ENCODE data around the gene KCNAB1.
"Not testable (repeated sequence)": the region's sequence is repeated elsewhere in the genome, so short reads cannot be mapped to it uniquely, and the experiment has no call there.

KCNAB1 gene

DNA sequence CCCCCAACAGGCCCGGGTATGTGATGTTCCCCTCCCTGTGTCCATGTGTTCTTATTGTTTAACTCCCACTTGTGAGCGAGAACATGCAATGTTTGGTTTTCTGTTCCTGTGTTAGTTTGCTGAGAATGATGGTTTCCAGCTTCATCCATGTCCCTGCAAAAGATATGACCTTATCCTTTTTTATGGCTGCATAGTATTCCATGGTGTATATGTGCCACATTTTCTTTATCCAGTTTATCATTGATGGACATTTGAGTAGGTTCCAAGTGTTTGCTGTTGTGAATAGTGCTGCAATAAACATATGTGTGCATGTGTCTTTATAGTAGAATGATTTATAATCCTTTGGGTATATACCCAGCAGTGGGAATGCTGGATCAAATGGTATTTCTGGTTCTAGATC, 74.6 kb downstream of the KCNAB1 start:
- H3K4me3 ChIP-seq (ENCODE audit: low read length); DNase-seq (ENCODE audit: low read depth, low spot score): not testable (repeated sequence)
- WGBS (ENCODE audit: insufficient coverage, insufficient read length), result no CpG with 5 or more reads among the region's 2 CpGs

DNA sequence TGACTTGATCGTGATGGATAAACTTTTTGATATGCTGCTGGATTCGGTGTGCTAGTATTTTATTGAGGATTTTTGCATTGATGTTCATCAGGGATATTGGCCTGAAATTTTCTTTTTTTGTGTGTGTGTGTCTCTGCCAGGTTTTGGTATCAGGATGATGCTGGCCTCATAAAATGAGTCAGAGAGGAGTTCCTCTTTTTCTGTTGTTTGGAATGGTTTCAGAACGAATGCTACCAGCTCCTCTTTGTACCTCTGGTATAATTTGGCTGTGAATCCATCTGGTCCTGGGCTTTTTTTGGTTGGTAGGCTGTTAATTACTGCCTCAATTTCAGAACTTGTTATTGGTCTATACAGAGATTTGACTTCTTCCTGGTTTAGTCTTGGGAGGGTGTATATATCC, 76.8 kb downstream of the KCNAB1 start:
- not testable (repeated sequence) for H3K9me3 ChIP-seq (ENCODE audit: control insufficient read depth, insufficient read depth, low read length); H3K4me1 ChIP-seq (ENCODE audit: control insufficient read depth, insufficient read depth, low read length); H3K4me3 ChIP-seq (ENCODE audit: low read length); H3K27me3 ChIP-seq (ENCODE audit: control insufficient read depth, insufficient read depth, low read length); DNase-seq (ENCODE audit: low read depth, low spot score); H3K27ac ChIP-seq (ENCODE audit: low read length); H3K36me3 ChIP-seq (ENCODE audit: control insufficient read depth, insufficient read depth, low read length)
- WGBS (ENCODE audit: insufficient coverage, insufficient read length), result no CpG with 5 or more reads among the region's 3 CpGs

More for the DNA sequence above, 74.6 kb downstream of the KCNAB1 start:
- H3K36me3 ChIP-seq (ENCODE audit: control insufficient read depth, insufficient read depth, low read length); H3K9me3 ChIP-seq (ENCODE audit: control insufficient read depth, insufficient read depth, low read length); H3K27ac ChIP-seq (ENCODE audit: low read length); H3K4me1 ChIP-seq (ENCODE audit: control insufficient read depth, insufficient read depth, low read length); H3K27me3 ChIP-seq (ENCODE audit: control insufficient read depth, insufficient read depth, low read length): not testable (repeated sequence)

DNA sequence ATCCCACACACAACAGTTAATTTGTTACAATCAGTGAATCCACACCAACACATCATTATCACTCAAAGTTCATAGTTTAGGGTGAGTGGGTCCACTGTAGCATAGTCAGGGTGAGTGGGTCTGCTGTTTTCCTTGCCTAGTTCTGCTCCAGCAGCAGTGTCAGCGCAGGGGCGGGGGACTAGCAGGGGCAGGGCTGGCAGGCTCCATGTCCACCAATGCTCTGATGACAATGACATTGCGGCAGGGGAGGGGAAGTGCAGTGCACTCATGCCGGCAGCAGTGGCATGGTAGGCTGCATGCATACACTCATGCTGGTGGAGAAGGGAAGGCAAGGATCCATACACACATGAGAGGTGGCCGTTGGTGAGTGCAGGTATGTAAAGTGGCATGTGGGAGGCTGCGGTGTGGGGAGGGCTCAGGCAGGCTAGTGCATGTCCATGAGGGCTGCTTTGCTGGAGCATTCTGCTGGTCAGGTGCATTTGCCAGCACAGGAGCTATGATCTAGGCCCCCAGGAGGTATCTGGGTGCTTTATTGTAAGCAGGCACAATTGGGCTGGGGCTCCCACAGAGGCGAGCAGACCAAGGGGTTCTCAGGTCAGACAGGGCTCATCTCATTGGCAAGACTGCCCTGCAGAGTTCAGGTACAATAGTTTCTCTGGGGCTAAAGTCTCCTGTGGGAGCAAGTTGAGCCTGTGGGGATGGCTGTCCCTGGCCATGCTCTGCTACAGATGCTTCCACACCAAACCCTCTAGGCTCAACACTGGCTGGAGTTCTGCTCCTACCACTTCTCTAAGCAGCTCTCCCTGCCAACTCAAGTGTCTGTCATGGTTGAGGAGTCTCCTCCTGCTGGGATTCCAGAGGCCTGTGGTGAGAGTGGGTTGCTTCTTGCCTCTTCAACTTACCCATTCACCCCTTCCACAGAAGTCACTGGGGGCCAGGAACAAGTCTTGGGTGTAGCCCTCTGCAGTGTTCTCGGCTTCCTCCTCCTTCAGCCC, 81.3 kb downstream of the KCNAB1 start:
- Histone ChIP-seq H3K4me3 (ENCODE audit: low read length) (no peak overlapping the region), H3K27ac (ENCODE audit: low read length) (no peak overlapping the region), H3K4me1 (ENCODE audit: control insufficient read depth, insufficient read depth, low read length) (no peaks in the 10 kb centered on the region; the same call in 1 of the 2 replicates), H3K9me3 (ENCODE audit: control insufficient read depth, insufficient read depth, low read length) (no peaks in the 10 kb centered on the region), H3K27me3 (ENCODE audit: control insufficient read depth, insufficient read depth, low read length) (no peaks in the 10 kb centered on the region), H3K36me3 (ENCODE audit: control insufficient read depth, insufficient read depth, low read length) (no peaks in the 10 kb centered on the region)
- no peak for DNase-seq (ENCODE audit: low read depth, low spot score)
- no CpG with 5 or more reads among the region's 8 CpGs for WGBS (ENCODE audit: insufficient coverage, insufficient read length)

DNA sequence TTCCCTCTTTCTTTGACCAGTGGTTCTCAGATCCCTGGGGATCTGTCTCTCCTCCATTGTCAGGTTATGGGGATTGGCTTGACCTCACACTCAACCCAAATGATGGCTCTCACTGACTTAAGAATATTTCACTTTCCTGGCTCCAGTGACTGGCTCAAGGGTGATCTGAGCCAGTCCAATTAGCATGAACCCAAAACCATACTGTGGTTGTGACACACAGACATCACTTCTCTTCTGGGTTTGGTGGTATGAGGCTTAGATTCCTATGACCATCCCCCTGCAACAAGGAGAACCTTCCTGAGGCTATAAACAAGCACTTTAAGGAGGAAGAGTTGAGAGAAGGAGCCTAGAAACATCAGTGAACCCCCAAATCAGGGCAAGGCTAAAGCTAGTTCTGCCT, 85.8 kb downstream of the KCNAB1 start:
- DNase-seq (ENCODE audit: low read depth, low spot score), result no peak
- Histone ChIP-seq H3K27me3 (ENCODE audit: control insufficient read depth, insufficient read depth, low read length) (no peaks in the 10 kb centered on the region), H3K36me3 (ENCODE audit: control insufficient read depth, insufficient read depth, low read length) (no peaks in the 10 kb centered on the region), H3K27ac (ENCODE audit: low read length) (no peak overlapping the region), H3K9me3 (ENCODE audit: control insufficient read depth, insufficient read depth, low read length) (no peaks in the 10 kb centered on the region), H3K4me3 (ENCODE audit: low read length) (no peak overlapping the region), H3K4me1 (ENCODE audit: control insufficient read depth, insufficient read depth, low read length) (no peaks in the 10 kb centered on the region; the same call in 1 of the 2 replicates)

DNA sequence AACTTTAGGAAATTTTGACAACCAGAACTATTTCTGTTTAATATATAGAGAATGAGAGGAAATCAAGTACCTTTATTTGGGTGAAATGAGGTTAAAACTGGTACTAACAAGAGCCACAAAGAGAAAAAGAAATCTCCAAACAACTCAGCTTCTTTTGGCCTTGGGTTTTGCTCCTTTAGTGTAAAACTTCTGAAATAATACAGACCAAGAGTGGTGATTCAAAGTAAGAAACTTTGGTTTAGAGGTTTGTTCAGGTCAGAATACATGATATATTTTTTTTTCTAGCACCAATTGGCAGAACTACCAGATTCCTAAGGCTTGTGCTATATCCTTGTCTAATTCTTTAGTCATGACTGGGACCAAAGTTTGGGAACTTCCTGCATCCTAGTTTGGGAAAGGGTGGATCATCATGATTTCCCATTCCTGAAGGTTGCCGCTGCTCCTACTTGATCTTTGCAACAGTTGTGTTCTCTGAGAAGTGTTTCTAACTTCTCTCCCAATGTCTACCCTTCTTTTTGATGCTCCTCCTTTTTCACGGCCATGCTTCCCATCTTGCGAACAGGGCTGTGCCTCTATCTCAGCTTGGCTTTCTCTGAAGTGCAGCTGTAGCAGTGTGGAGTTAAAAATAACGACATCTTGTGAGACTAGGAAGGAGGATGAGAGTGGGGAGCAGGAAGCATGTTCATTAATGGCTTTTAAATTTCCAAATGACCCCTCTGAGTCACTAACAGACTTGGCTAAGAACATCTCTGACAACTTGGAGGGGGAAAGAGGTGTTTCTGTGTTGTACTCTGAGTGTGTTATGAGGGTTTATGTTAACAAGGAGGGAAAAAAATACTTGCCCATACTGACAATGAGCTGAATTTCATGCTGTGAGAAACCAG, 87.7 kb downstream of the KCNAB1 start:
- H3K4me3 ChIP-seq (ENCODE audit: low read length), result no peak overlapping the region
- no peaks in the 10 kb centered on the region for H3K36me3 ChIP-seq (ENCODE audit: control insufficient read depth, insufficient read depth, low read length)
- H3K4me1 ChIP-seq (ENCODE audit: control insufficient read depth, insufficient read depth, low read length), result no peaks in the 10 kb centered on the region
- no peaks in the 10 kb centered on the region for H3K9me3 ChIP-seq (ENCODE audit: control insufficient read depth, insufficient read depth, low read length)
- H3K27ac ChIP-seq (ENCODE audit: low read length), result no peak overlapping the region
- DNase-seq (ENCODE audit: low read depth, low spot score), result no peak
- H3K27me3 ChIP-seq (ENCODE audit: control insufficient read depth, insufficient read depth, low read length), result no peaks in the 10 kb centered on the region
- WGBS (ENCODE audit: insufficient coverage, insufficient read length), result no CpG with 5 or more reads among the region's 4 CpGs

DNA sequence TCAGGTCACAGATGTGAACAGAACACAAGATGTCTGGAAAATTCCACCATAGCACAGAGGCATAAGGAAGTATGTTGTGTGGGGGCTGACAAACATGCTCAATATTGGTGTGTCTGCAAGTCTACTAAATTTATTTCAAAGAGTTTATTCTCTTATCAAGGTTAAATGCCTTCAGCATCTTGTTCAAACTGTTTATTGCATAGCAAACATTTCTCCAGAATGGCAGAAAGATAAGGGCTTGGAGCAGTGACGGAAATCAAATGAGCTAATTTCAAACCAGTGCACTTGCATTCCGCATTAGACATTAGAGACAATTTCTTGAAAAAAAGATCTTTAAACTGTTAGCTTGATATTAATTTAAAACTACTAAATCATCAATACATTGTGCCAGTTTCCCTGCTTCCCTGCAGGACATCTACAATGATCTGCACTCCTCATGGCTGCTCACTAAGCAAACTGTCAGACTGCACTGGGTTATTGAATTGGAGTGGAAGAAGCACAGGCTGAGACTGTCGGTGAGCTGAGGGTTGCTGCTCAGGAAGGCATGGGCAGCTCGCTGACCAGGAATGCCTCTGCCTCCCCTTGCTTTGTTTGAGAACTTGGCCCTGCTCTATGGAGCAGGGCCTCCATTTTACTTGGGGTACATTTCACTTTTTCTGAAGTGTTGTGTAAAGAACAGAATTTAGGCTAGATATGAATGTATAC, 89.4 kb downstream of the KCNAB1 start:
- Histone ChIP-seq H3K27ac (ENCODE audit: low read length) (no peak overlapping the region), H3K4me1 (ENCODE audit: control insufficient read depth, insufficient read depth, low read length) (no peaks in the 10 kb centered on the region), H3K4me3 (ENCODE audit: low read length) (no peak overlapping the region), H3K9me3 (ENCODE audit: control insufficient read depth, insufficient read depth, low read length) (no peaks in the 10 kb centered on the region), H3K36me3 (ENCODE audit: control insufficient read depth, insufficient read depth, low read length) (no peaks in the 10 kb centered on the region), H3K27me3 (ENCODE audit: control insufficient read depth, insufficient read depth, low read length) (no peaks in the 10 kb centered on the region)
- DNase-seq (ENCODE audit: low read depth, low spot score), result no peak
- WGBS (ENCODE audit: insufficient coverage, insufficient read length), result no CpG with 5 or more reads among the region's 4 CpGs

- H3K36me3 ChIP-seq (ENCODE audit: control insufficient read depth, insufficient read depth, low read length), result no peaks in the 10 kb centered on the region
- no peak overlapping the region for H3K27ac ChIP-seq (ENCODE audit: low read length)
- H3K9me3 ChIP-seq (ENCODE audit: control insufficient read depth, insufficient read depth, low read length), result no peaks in the 10 kb centered on the region
- no peaks in the 10 kb centered on the region for H3K27me3 ChIP-seq (ENCODE audit: control insufficient read depth, insufficient read depth, low read length)
- H3K4me3 ChIP-seq (ENCODE audit: low read length), result no peak overlapping the region
- no CpG with 5 or more reads among the region's 2 CpGs for WGBS (ENCODE audit: insufficient coverage, insufficient read length)
- DNase-seq (ENCODE audit: low read depth, low spot score), result no peak
- H3K4me1 ChIP-seq (ENCODE audit: control insufficient read depth, insufficient read depth, low read length), result no peaks in the 10 kb centered on the region
Observed at GRCh38 chr3:156211583-156211982, 91.2 kb downstream of the KCNAB1 start.

GRCh38 chr3:156214676-156215075, 94.3 kb downstream of the KCNAB1 start:
- no CpG with 5 or more reads among the region's 6 CpGs for WGBS (ENCODE audit: insufficient coverage, insufficient read length)
- Histone ChIP-seq H3K36me3 (ENCODE audit: control insufficient read depth, insufficient read depth, low read length) (no peaks in the 10 kb centered on the region), H3K27ac (ENCODE audit: low read length) (no peak overlapping the region), H3K4me1 (ENCODE audit: control insufficient read depth, insufficient read depth, low read length) (no peaks in the 10 kb centered on the region), H3K27me3 (ENCODE audit: control insufficient read depth, insufficient read depth, low read length) (no peaks in the 10 kb centered on the region), H3K9me3 (ENCODE audit: control insufficient read depth, insufficient read depth, low read length) (no peaks in the 10 kb centered on the region), H3K4me3 (ENCODE audit: low read length) (no peak overlapping the region)
- no peak for DNase-seq (ENCODE audit: low read depth, low spot score)

DNA sequence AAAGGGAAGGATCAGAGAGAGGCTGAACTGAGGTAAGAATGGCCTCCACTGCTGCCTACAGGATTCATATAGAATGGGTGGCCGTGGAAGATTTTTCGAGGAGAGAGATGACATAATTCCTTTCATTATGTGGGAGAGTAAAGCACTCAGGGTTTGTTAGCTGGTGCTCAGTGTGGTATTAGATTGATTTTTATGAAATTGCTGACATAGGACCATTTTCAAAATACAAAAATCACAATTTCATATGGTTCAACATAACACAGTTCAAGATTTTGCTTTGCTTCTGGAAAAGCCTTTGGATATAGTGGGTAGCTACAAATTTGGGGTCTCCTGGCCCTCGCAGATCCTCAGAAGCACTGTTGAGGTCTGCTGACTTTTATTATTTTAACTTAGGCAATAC, 95.4 kb downstream of the KCNAB1 start:
- no CpG with 5 or more reads among the region's 3 CpGs for WGBS (ENCODE audit: insufficient coverage, insufficient read length)
- H3K4me3 ChIP-seq (ENCODE audit: low read length), result no peak overlapping the region
- H3K27ac ChIP-seq (ENCODE audit: low read length), result no peak overlapping the region
- H3K27me3 ChIP-seq (ENCODE audit: control insufficient read depth, insufficient read depth, low read length), result no peaks in the 10 kb centered on the region
- no peaks in the 10 kb centered on the region for H3K4me1 ChIP-seq (ENCODE audit: control insufficient read depth, insufficient read depth, low read length)
- DNase-seq (ENCODE audit: low read depth, low spot score), result no peak
- H3K9me3 ChIP-seq (ENCODE audit: control insufficient read depth, insufficient read depth, low read length), result no peaks in the 10 kb centered on the region
- no peaks in the 10 kb centered on the region for H3K36me3 ChIP-seq (ENCODE audit: control insufficient read depth, insufficient read depth, low read length)

DNA sequence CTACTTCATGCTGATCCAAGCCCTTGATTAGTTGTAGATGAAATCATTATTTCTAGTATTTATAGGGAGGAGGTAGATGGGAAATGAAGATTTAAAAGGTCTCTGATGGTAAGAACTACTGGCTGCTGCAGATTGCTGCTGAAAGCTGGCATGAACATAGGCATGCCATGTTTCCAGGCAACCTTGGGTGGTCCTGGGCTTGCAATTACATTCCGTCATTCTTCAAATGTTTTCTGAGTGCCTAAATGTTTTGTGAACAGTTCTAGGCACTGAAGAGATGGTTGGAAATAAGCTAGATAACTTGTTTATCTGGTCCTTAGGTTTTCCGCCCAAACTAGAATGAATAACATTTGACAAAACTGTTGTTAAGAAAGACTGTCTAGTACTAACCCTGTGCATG, 95.8 kb downstream of the KCNAB1 start:
- Histone ChIP-seq H3K9me3 (ENCODE audit: control insufficient read depth, insufficient read depth, low read length) (no peaks in the 10 kb centered on the region), H3K36me3 (ENCODE audit: control insufficient read depth, insufficient read depth, low read length) (no peaks in the 10 kb centered on the region), H3K4me1 (ENCODE audit: control insufficient read depth, insufficient read depth, low read length) (no peaks in the 10 kb centered on the region), H3K27me3 (ENCODE audit: control insufficient read depth, insufficient read depth, low read length) (no peaks in the 10 kb centered on the region), H3K4me3 (ENCODE audit: low read length) (no peak overlapping the region), H3K27ac (ENCODE audit: low read length) (no peak overlapping the region)
- no peak for DNase-seq (ENCODE audit: low read depth, low spot score)
- WGBS (ENCODE audit: insufficient coverage, insufficient read length), result no CpG with 5 or more reads among the region's 2 CpGs
